Parietal lobe (tissue), 1 donor: ENCODE measurements around the gene KCNB1. TPM values are rescaled to one million over a fixed set of nuclear protein-coding genes. Genes with fewer than 3 reads are reported as not detected.

Experiments used
- total RNA-seq: library from RNA; depleted of rRNA; stranded (reverse); fragments of >200 nt; gene quantifications from one replicate; pipeline ENCODE4 v1.2.3, GENCODE V29; 2014

The KCNB1 gene
- total RNA-seq, result 14.4 TPM

GRCh38 chr20:49482621-49483017 is at the start of gene KCNB1:
KCNB1 (minus strand) TSS chr20:49482668; CDS start chr20:49482480, 188 bp downstream.

Other genes starting within 250 kb of the KCNB1 start
- gene ZNFX1, start 204.6 kb downstream of the KCNB1 start, total RNA-seq, result 22.8 TPM
- 7.5 TPM for gene PTGIS, start 85.5 kb upstream of the KCNB1 start, total RNA-seq
- gene B4GALT5, start 231.2 kb upstream of the KCNB1 start, total RNA-seq, result 51.3 TPM